Activated naive CD8-positive, alpha-beta T cell treated with anti-CD3 and anti-CD28 coated beads, Interleukin-2, amount 50 U/mL, for 24 hours (primary cell): Measurements from ENCODE around the gene CYTH3.
"Not testable (repeated sequence)": the region's sequence is repeated elsewhere in the genome, so short reads cannot be mapped to it uniquely, and the experiment has no call there.

Source experiments
- ATAC-seq: fragments of 150-1000 bp; cut with Tn5 transposase; one replicate; pipeline ENCODE4 v1.10.0; 2021
- DNase-seq: peaks from one replicate; pipeline ENCODE4 v3.0.0; 2021
- H3K27ac Mint-ChIP-seq: one replicate; pipeline ENCODE4 v1.8.0; 2021; ENCODE audit warnings: mild to moderate bottlenecking, mixed read lengths
- H3K27me3 Mint-ChIP-seq: one replicate; pipeline ENCODE4 v1.8.0; 2021; ENCODE audit warnings: mixed read lengths
- H3K36me3 Mint-ChIP-seq: one replicate; pipeline ENCODE4 v1.8.0; 2021; ENCODE audit warnings: low read depth, mixed read lengths
- H3K4me1 Mint-ChIP-seq: one replicate; pipeline ENCODE4 v1.8.0; 2021; ENCODE audit warnings: mixed read lengths
- H3K4me3 Mint-ChIP-seq: one replicate; pipeline ENCODE4 v1.8.0; 2021; ENCODE audit warnings: mild to moderate bottlenecking, moderate library complexity, mixed read lengths
- H3K9me3 Mint-ChIP-seq: one replicate; pipeline ENCODE4 v1.8.0; 2021; ENCODE audit warnings: mixed read lengths

The CYTH3 gene

GRCh38 chr7:6190563-6190962 lies 81.9 kb downstream of the CYTH3 start:
- H3K4me1 Mint-ChIP-seq, H3K27me3 Mint-ChIP-seq: not testable (repeated sequence)

GRCh38 chr7:6188389-6188788 lies 84.0 kb downstream of the CYTH3 start:
- H3K36me3 Mint-ChIP-seq, result peaks cover 2% of the 10 kb centered on the region
- H3K27ac Mint-ChIP-seq, result no peak overlapping the region
- H3K4me3 Mint-ChIP-seq, result no peak overlapping the region
- no peaks in the 10 kb centered on the region for H3K4me1 Mint-ChIP-seq
- H3K9me3 Mint-ChIP-seq, result no peaks in the 10 kb centered on the region
- H3K27me3 Mint-ChIP-seq, result no peaks in the 10 kb centered on the region
- ATAC-seq (no peak), DNase-seq (no peak)

More at GRCh38 chr7:6190563-6190962, 81.9 kb downstream of the CYTH3 start:
- not testable (repeated sequence) for H3K4me3 Mint-ChIP-seq, H3K27ac Mint-ChIP-seq, ATAC-seq, H3K9me3 Mint-ChIP-seq, H3K36me3 Mint-ChIP-seq, DNase-seq

- no peaks in the 10 kb centered on the region for H3K27me3 Mint-ChIP-seq
- DNase-seq (no peak), ATAC-seq (no peak)
- H3K36me3 Mint-ChIP-seq, result peaks cover 2% of the 10 kb centered on the region
- H3K27ac Mint-ChIP-seq, result no peak overlapping the region
- H3K9me3 Mint-ChIP-seq, result no peaks in the 10 kb centered on the region
- no peak overlapping the region for H3K4me3 Mint-ChIP-seq
- no peaks in the 10 kb centered on the region for H3K4me1 Mint-ChIP-seq
These were observed 85.8 kb downstream of the CYTH3 start for GRCh38 chr7:6186577-6186976.

- DNase-seq (no peak), ATAC-seq (no peak)
- H3K9me3 Mint-ChIP-seq, result no peaks in the 10 kb centered on the region
- H3K4me1 Mint-ChIP-seq, result no peaks in the 10 kb centered on the region
- no peak overlapping the region for H3K4me3 Mint-ChIP-seq
- H3K36me3 Mint-ChIP-seq, result no peaks in the 10 kb centered on the region
- H3K27ac Mint-ChIP-seq, result no peak overlapping the region
- H3K27me3 Mint-ChIP-seq, result no peaks in the 10 kb centered on the region
These were observed 89.4 kb downstream of the CYTH3 start for GRCh38 chr7:6182993-6183392.

- Mint-ChIP-seq H3K9me3 (no peaks in the 10 kb centered on the region), H3K4me3 (no peak overlapping the region), H3K27ac (no peak overlapping the region), H3K27me3 (no peaks in the 10 kb centered on the region), H3K4me1 (no peaks in the 10 kb centered on the region), H3K36me3 (no peaks in the 10 kb centered on the region)
- DNase-seq, result no peak
- no peak for ATAC-seq
These were observed 91.3 kb downstream of the CYTH3 start for GRCh38 chr7:6181136-6181535.

- no peaks in the 10 kb centered on the region for H3K9me3 Mint-ChIP-seq
- no peak overlapping the region for H3K27ac Mint-ChIP-seq
- no peak for DNase-seq
- H3K36me3 Mint-ChIP-seq, result no peaks in the 10 kb centered on the region
- no peaks in the 10 kb centered on the region for H3K4me1 Mint-ChIP-seq
- H3K4me3 Mint-ChIP-seq, result no peak overlapping the region
- no peak for ATAC-seq
- no peaks in the 10 kb centered on the region for H3K27me3 Mint-ChIP-seq
These were observed 92.1 kb downstream of the CYTH3 start for GRCh38 chr7:6180344-6180725.

- no peak overlapping the region for H3K4me3 Mint-ChIP-seq
- DNase-seq, result no peak
- H3K9me3 Mint-ChIP-seq, result no peaks in the 10 kb centered on the region
- H3K36me3 Mint-ChIP-seq, result no peaks in the 10 kb centered on the region
- no peaks in the 10 kb centered on the region for H3K4me1 Mint-ChIP-seq
- H3K27ac Mint-ChIP-seq, result no peak overlapping the region
- ATAC-seq, result no peak
- no peaks in the 10 kb centered on the region for H3K27me3 Mint-ChIP-seq
These were observed 92.6 kb downstream of the CYTH3 start for GRCh38 chr7:6179620-6180343.

- no peaks in the 10 kb centered on the region for H3K27me3 Mint-ChIP-seq
- ATAC-seq (no peak), DNase-seq (no peak)
- H3K4me3 Mint-ChIP-seq, result no peak overlapping the region
- no peak overlapping the region for H3K27ac Mint-ChIP-seq
- no peaks in the 10 kb centered on the region for H3K4me1 Mint-ChIP-seq
- H3K36me3 Mint-ChIP-seq, result no peaks in the 10 kb centered on the region
- H3K9me3 Mint-ChIP-seq, result no peaks in the 10 kb centered on the region
These were observed 94.0 kb downstream of the CYTH3 start for GRCh38 chr7:6178298-6179029.

- no peaks in the 10 kb centered on the region for H3K4me1 Mint-ChIP-seq
- no peaks in the 10 kb centered on the region for H3K36me3 Mint-ChIP-seq
- H3K9me3 Mint-ChIP-seq, result no peaks in the 10 kb centered on the region
- no peak overlapping the region for H3K27ac Mint-ChIP-seq
- DNase-seq (no peak), ATAC-seq (no peak)
- no peak overlapping the region for H3K4me3 Mint-ChIP-seq
- no peaks in the 10 kb centered on the region for H3K27me3 Mint-ChIP-seq
These were observed 96.8 kb downstream of the CYTH3 start for GRCh38 chr7:6175645-6176044.

- no peak for DNase-seq
- Mint-ChIP-seq H3K4me1 (no peaks in the 10 kb centered on the region), H3K4me3 (no peak overlapping the region), H3K36me3 (peaks cover 3% of the 10 kb centered on the region), H3K27me3 (no peaks in the 10 kb centered on the region), H3K27ac (no peak overlapping the region), H3K9me3 (no peaks in the 10 kb centered on the region)
- no peak for ATAC-seq
These were observed 99.5 kb downstream of the CYTH3 start for GRCh38 chr7:6172910-6173295.

GRCh38 chr7:6172224-6172909 lies 100.1 kb downstream of the CYTH3 start:
- Mint-ChIP-seq H3K4me3 (no peak overlapping the region), H3K36me3 (peaks cover 3% of the 10 kb centered on the region), H3K27ac (no peak overlapping the region), H3K27me3 (no peaks in the 10 kb centered on the region), H3K9me3 (no peaks in the 10 kb centered on the region), H3K4me1 (no peaks in the 10 kb centered on the region)
- ATAC-seq (no peak), DNase-seq (no peak)

GRCh38 chr7:6171532-6172223 lies 100.7 kb downstream of the CYTH3 start:
- DNase-seq (no peak), ATAC-seq (no peak)
- Mint-ChIP-seq H3K4me3 (no peak overlapping the region), H3K9me3 (no peaks in the 10 kb centered on the region), H3K27ac (no peak overlapping the region), H3K36me3 (peaks cover 3% of the 10 kb centered on the region), H3K4me1 (no peaks in the 10 kb centered on the region), H3K27me3 (no peaks in the 10 kb centered on the region)

GRCh38 chr7:6170571-6171531 lies 101.6 kb downstream of the CYTH3 start:
- no peaks in the 10 kb centered on the region for H3K4me1 Mint-ChIP-seq
- no peaks in the 10 kb centered on the region for H3K9me3 Mint-ChIP-seq
- ATAC-seq (no peak), DNase-seq (no peak)
- no peak overlapping the region for H3K4me3 Mint-ChIP-seq
- H3K36me3 Mint-ChIP-seq, result peaks cover 3% of the 10 kb centered on the region
- H3K27ac Mint-ChIP-seq, result no peak overlapping the region
- no peaks in the 10 kb centered on the region for H3K27me3 Mint-ChIP-seq
